ENCODE data around the gene SLC16A10. TPM values are rescaled to one million over a fixed set of nuclear protein-coding genes. Genes with fewer than 3 reads are reported as not detected.

SLC16A10 gene
- total RNA-seq, 1 donor from 2014 or later, result 4.1 TPM

DNA sequence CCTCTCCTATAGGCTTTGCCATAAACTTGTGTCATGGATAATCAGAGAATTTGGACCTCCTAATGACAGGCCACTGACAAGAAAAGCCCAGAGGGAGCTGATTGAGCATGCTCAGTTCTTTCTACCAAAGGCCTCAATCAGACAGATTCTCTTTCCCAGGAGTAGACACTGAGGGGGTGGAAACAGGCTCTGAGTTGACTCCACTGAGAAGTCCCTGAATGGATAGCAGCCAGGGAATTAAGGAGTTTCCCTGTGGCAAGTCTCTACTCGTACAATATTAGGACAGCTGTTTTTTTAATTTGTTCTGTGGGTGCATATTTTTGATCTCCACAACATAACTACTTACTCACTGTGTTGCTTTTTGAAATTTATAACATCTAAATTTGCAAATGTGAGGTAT is 63.3 kb downstream of the SLC16A10 start:
- TF ChIP-seq, protein P1, sequence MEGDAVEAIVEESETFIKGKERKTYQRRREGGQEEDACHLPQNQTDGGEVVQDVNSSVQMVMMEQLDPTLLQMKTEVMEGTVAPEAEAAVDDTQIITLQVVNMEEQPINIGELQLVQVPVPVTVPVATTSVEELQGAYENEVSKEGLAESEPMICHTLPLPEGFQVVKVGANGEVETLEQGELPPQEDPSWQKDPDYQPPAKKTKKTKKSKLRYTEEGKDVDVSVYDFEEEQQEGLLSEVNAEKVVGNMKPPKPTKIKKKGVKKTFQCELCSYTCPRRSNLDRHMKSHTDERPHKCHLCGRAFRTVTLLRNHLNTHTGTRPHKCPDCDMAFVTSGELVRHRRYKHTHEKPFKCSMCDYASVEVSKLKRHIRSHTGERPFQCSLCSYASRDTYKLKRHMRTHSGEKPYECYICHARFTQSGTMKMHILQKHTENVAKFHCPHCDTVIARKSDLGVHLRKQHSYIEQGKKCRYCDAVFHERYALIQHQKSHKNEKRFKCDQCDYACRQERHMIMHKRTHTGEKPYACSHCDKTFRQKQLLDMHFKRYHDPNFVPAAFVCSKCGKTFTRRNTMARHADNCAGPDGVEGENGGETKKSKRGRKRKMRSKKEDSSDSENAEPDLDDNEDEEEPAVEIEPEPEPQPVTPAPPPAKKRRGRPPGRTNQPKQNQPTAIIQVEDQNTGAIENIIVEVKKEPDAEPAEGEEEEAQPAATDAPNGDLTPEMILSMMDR (IDR thresholded peaks at IDR 0.05; ENCODE audit: partially characterized antibody, unreplicated experiment), result no peak
- H3K27me3 Mint-ChIP-seq (ENCODE audit: unreplicated experiment), result no peaks in the 10 kb centered on the region
- no peaks in the 10 kb centered on the region for H3K4me1 Mint-ChIP-seq (ENCODE audit: low read depth, unreplicated experiment)
- H3K4me3 Mint-ChIP-seq (ENCODE audit: unreplicated experiment), result no peak overlapping the region
- DNase-seq, result no peak
- no peaks in the 10 kb centered on the region for H3K36me3 Mint-ChIP-seq (ENCODE audit: unreplicated experiment)
- H3K27ac Mint-ChIP-seq (ENCODE audit: unreplicated experiment), result no peak overlapping the region
- no peaks in the 10 kb centered on the region for H3K9me3 Mint-ChIP-seq (ENCODE audit: unreplicated experiment)

DNA sequence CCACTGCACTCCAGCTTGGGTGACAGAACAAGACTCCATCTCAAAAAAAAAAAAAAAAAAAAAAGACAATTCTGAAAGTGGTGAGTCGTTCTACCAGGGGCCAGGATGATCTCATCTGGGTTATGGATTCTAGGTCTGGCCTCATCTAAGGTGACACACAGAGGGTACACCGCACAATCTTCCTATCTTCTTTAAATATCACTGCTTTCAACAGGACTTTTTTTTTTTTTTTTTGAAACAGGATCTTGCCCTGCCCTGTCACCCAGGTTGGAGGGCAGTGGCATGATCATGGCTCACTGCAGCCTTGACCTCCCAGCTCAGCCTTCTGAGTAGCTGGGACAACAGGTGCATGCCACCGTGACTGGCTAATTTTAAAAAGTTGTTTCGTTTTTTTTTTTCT is 67.7 kb downstream of the SLC16A10 start:
- Mint-ChIP-seq H3K27ac (ENCODE audit: unreplicated experiment) (no peak overlapping the region), H3K36me3 (ENCODE audit: unreplicated experiment) (no peaks in the 10 kb centered on the region), H3K4me3 (ENCODE audit: unreplicated experiment) (no peak overlapping the region), H3K9me3 (ENCODE audit: unreplicated experiment) (no peaks in the 10 kb centered on the region), H3K27me3 (ENCODE audit: unreplicated experiment) (no peaks in the 10 kb centered on the region), H3K4me1 (ENCODE audit: low read depth, unreplicated experiment) (no peaks in the 10 kb centered on the region)
- TF ChIP-seq, protein P1 (IDR thresholded peaks at IDR 0.05; ENCODE audit: partially characterized antibody, unreplicated experiment), result no peak
- no peak for DNase-seq

DNA sequence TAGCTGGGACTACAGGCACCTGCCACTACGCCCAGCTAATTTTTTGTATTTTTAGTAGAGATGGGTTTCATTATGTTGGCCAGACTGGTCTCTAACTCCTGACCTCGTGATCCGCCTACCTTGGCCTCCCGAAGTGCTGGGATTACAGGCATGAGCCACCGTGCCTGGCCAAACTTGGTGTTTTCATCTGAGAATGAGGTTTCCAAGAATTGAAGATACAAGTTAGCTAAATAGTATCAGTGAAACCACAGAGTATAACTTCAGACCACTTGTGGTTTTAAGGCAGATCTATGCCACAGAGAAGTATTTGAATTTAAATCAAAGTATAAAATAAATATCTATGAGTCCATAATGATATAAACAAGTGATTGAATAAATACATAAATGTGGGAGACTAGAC is 70.1 kb downstream of the SLC16A10 start:
- TF ChIP-seq, protein P1 (IDR thresholded peaks at IDR 0.05; ENCODE audit: partially characterized antibody, unreplicated experiment), result no peak
- Mint-ChIP-seq H3K9me3 (ENCODE audit: unreplicated experiment) (peaks cover 2% of the 10 kb centered on the region), H3K27me3 (ENCODE audit: unreplicated experiment) (no peaks in the 10 kb centered on the region), H3K27ac (ENCODE audit: unreplicated experiment) (no peak overlapping the region), H3K4me1 (ENCODE audit: low read depth, unreplicated experiment) (no peaks in the 10 kb centered on the region), H3K4me3 (ENCODE audit: unreplicated experiment) (no peak overlapping the region), H3K36me3 (ENCODE audit: unreplicated experiment) (peaks cover 5% of the 10 kb centered on the region)
- DNase-seq, result no peak

DNA sequence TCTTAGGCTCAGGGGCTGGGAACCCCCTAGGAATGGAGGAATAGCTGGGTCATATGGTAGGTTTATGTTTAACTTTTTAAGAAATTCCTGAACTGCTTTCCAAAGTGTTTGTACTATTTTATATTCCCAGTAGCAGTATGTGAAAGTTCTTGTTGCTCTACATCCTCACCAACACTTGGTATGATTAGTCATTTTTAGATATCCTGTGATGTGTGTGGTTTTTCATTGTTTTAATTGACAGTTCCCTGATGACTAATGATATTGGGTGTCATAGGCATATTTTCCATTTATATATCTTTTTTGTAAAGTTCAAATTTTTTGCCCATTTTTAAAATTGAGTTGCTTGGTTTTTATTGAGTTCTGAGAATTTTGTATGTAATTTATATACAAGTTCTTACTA is 72.3 kb downstream of the SLC16A10 start:
- peaks cover 11% of the 10 kb centered on the region for H3K36me3 Mint-ChIP-seq (ENCODE audit: unreplicated experiment)
- H3K4me3 Mint-ChIP-seq (ENCODE audit: unreplicated experiment), result no peak overlapping the region
- H3K27ac Mint-ChIP-seq (ENCODE audit: unreplicated experiment), result no peak overlapping the region
- peaks cover 6% of the 10 kb centered on the region for H3K9me3 Mint-ChIP-seq (ENCODE audit: unreplicated experiment)
- H3K4me1 Mint-ChIP-seq (ENCODE audit: low read depth, unreplicated experiment), result no peaks in the 10 kb centered on the region
- H3K27me3 Mint-ChIP-seq (ENCODE audit: unreplicated experiment), result no peaks in the 10 kb centered on the region
- TF ChIP-seq, protein P1 (IDR thresholded peaks at IDR 0.05; ENCODE audit: partially characterized antibody, unreplicated experiment), result no peak
- no peak for DNase-seq

DNA sequence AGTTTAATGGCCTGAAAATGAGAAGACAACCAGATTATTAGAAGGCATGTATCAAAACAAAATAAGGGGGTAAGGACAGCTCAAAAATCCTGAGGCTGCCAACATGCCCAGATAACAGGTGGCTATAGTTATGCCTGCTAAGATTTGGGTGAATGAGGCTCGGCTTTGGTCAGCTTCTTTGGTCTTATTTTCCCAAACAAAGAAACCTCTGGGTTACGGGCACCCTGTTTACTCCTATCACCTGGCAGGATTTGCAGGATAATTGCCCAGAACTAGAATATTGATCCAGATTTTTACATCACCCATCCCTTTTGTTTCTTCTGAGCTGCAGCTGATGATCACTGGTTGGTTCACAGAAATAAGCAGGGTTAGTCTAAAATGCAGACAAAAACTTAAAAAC is 74.3 kb downstream of the SLC16A10 start:
- Mint-ChIP-seq H3K9me3 (ENCODE audit: unreplicated experiment) (peaks cover 6% of the 10 kb centered on the region), H3K27ac (ENCODE audit: unreplicated experiment) (no peak overlapping the region), H3K4me1 (ENCODE audit: low read depth, unreplicated experiment) (no peaks in the 10 kb centered on the region), H3K4me3 (ENCODE audit: unreplicated experiment) (no peak overlapping the region), H3K36me3 (ENCODE audit: unreplicated experiment) (peaks cover 16% of the 10 kb centered on the region), H3K27me3 (ENCODE audit: unreplicated experiment) (no peaks in the 10 kb centered on the region)
- no peak for DNase-seq
- TF ChIP-seq, protein P1 (IDR thresholded peaks at IDR 0.05; ENCODE audit: partially characterized antibody, unreplicated experiment), result no peak
